ENCODE measurements around the gene SLIT3. TPM values are rescaled to one million over a fixed set of nuclear protein-coding genes. Genes with fewer than 3 reads are reported as not detected.

SLIT3 gene
- total RNA-seq, 1 experiment from 2014 or later, result not detected

- Histone ChIP-seq H3K36me3 (ENCODE audit: low read depth) (no peaks in the 10 kb centered on the region), H3K4me1 (replicated peaks; ENCODE audit: insufficient read depth) (no peaks in the 10 kb centered on the region), H3K9me3 (ENCODE audit: insufficient read depth, low read depth) (no peaks in the 10 kb centered on the region), H3K4me3 (no peak overlapping the region), H3K27ac (no peak overlapping the region), H3K79me2 (ENCODE audit: low read depth) (no peaks in the 10 kb centered on the region), H3K9me2 (ENCODE audit: insufficient read depth) (no peaks in the 10 kb centered on the region), H3F3A (ENCODE audit: insufficient read depth, low read depth) (no peaks in the 10 kb centered on the region), H3K4me2 (no peak overlapping the region), H2AFZ (no peak overlapping the region), H3K27me3 (ENCODE audit: insufficient read depth, low read depth) (0 out of 2 replicates have a peak, but pooled peaks cover 10% of the 10 kb centered on the region), H4K20me1 (ENCODE audit: insufficient read depth) (no peaks in the 10 kb centered on the region)
- TF ChIP-seq CTCF (conservative IDR thresholded peaks at IDR 0.05) (no peak), EZH2 (IDR thresholded peaks at IDR 0.05; ENCODE audit: low read depth) (no peak)
- intact Hi-C loops (cut with micrococcal nuclease; ENCODE audit: unreplicated experiment), result loop anchor here (5.0 to 10.0 kb wide), 2 partner anchors 115 to 313 kb away; no protein-coding TSS in a partner anchor
- BruUV-seq (replicated peaks), result no TSS peak
- no peak for DNase-seq
- ChIA-PET POLR2A (ENCODE audit: unreplicated experiment) (no interaction called here), CTCF (no interaction called here)
Observed at GRCh38 chr5:169299663-169300467, 1.1 kb downstream of the SLIT3 start.

GRCh38 chr5:169299191-169299662 is 1.7 kb downstream of the SLIT3 start:
- BruUV-seq (replicated peaks), result no TSS peak
- Histone ChIP-seq H3K4me2 (no peak overlapping the region), H4K20me1 (ENCODE audit: insufficient read depth) (no peaks in the 10 kb centered on the region), H2AFZ (no peak overlapping the region), H3K36me3 (ENCODE audit: low read depth) (no peaks in the 10 kb centered on the region), H3F3A (ENCODE audit: insufficient read depth, low read depth) (no peaks in the 10 kb centered on the region), H3K9me3 (ENCODE audit: insufficient read depth, low read depth) (no peaks in the 10 kb centered on the region), H3K27me3 (ENCODE audit: insufficient read depth, low read depth) (0 out of 2 replicates have a peak, but pooled peaks cover 7% of the 10 kb centered on the region), H3K4me1 (replicated peaks; ENCODE audit: insufficient read depth) (no peaks in the 10 kb centered on the region), H3K9me2 (ENCODE audit: insufficient read depth) (no peaks in the 10 kb centered on the region), H3K79me2 (ENCODE audit: low read depth) (no peaks in the 10 kb centered on the region), H3K4me3 (no peak overlapping the region), H3K27ac (no peak overlapping the region)
- no peak for DNase-seq
- intact Hi-C loops (cut with micrococcal nuclease; ENCODE audit: unreplicated experiment), result no loop called here
- CTCF ChIA-PET, result no interaction called here
- TF ChIP-seq CTCF (conservative IDR thresholded peaks at IDR 0.05) (no peak), EZH2 (IDR thresholded peaks at IDR 0.05; ENCODE audit: low read depth) (no peak)
- POLR2A ChIA-PET (ENCODE audit: unreplicated experiment), result no interaction called here

- Histone ChIP-seq H4K20me1 (ENCODE audit: insufficient read depth) (no peaks in the 10 kb centered on the region), H3K36me3 (ENCODE audit: low read depth) (no peaks in the 10 kb centered on the region), H3K4me1 (replicated peaks; ENCODE audit: insufficient read depth) (no peaks in the 10 kb centered on the region), H2AFZ (no peak overlapping the region), H3K9me3 (ENCODE audit: insufficient read depth, low read depth) (no peaks in the 10 kb centered on the region), H3K9me2 (ENCODE audit: insufficient read depth) (no peaks in the 10 kb centered on the region), H3K27ac (no peak overlapping the region), H3K4me3 (no peak overlapping the region), H3K4me2 (no peak overlapping the region), H3K27me3 (ENCODE audit: insufficient read depth, low read depth) (peaks cover 11% of the 10 kb centered on the region; the same call in 1 of the 2 replicates), H3K79me2 (ENCODE audit: low read depth) (no peaks in the 10 kb centered on the region), H3F3A (ENCODE audit: insufficient read depth, low read depth) (no peaks in the 10 kb centered on the region)
- DNase-seq, result no peak
- POLR2A ChIA-PET (ENCODE audit: unreplicated experiment), result no interaction called here
- intact Hi-C loops (cut with micrococcal nuclease; ENCODE audit: unreplicated experiment), result no loop called here
- CTCF ChIA-PET, result no interaction called here
- TF ChIP-seq EZH2 (IDR thresholded peaks at IDR 0.05; ENCODE audit: low read depth) (no peak), CTCF (conservative IDR thresholded peaks at IDR 0.05) (no peak)
- BruUV-seq (replicated peaks), result no TSS peak
Observed at GRCh38 chr5:169298193-169298592, 2.7 kb downstream of the SLIT3 start.

All from PC-9 (cell line).